HG03521 (cell line): ENCODE data around the gene BICRAL.
"Not testable (repeated sequence)": the region's sequence is repeated elsewhere in the genome, so short reads cannot be mapped to it uniquely, and the experiment has no call there.

Experiments
- ATAC-seq: cut with Tn5 transposase; IDR thresholded peaks from one replicate; pipeline ENCODE4 v1.9.1; 2021; ENCODE audit warnings: mild to moderate bottlenecking, moderate library complexity; ENCODE audit not compliant: unreplicated experiment

BICRAL gene

DNA sequence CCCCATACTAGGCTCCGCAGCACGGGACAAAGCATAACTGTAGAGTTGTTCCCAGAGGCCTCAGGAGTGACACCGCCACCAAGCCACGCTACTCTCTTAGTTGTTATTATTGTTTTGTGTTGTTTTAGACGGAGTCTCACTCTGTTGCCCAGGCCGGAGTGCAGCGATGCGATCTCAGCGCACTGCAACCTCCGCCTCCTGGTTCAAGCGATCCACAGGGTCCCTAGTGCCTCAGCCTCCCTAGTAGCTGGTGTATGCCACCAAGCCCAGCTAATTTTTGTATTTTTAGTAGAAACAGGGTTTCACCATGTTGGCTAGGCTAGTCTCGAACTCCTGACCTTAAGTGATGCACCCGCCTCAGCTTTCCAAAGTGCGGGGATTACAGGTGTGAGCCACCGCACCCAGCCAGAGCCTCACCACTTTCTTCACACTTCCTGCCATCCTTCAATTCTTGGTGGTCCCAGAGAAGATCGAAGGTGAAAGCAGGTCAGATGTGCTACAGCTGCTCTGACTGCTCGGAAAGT is 109.4 kb downstream of the BICRAL start:
- ATAC-seq, result no peak

GRCh38 chr6:42894041-42894828 is 112.4 kb downstream of the BICRAL start:
- not testable (repeated sequence) for ATAC-seq

DNA sequence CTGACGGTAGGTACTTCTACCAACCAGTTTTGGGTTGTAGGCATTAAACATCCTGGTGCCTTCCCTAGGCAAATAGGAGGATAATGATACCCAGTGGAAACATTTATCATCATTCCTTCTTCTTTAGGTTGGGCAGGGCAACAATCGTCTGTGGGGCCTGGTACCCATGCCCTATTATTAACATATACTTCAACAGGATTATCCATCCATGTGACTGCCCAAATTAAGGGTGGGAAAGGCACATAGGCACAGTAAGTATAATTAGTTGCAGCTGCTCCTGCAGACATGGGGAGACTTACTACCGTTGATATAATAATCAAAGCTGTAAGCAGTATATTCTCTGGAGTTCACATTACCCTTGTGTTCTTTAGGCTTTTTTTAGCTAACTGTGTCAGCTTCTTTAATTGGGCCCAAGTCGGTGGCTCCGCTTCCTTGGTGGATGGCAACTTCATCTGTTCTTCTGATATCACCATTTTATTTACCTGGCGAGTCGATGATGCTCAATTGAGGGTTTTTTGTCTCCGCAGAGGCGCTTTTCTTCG is 114.4 kb downstream of the BICRAL start:
- ATAC-seq, result no peak

GRCh38 chr6:42898891-42899361 is 117.1 kb downstream of the BICRAL start:
- no peak for ATAC-seq

- no peak for ATAC-seq
Observed at GRCh38 chr6:42899871-42900270, 118.0 kb downstream of the BICRAL start.

- no peak for ATAC-seq
Observed at GRCh38 chr6:42901538-42901957, 119.7 kb downstream of the BICRAL start.

DNA sequence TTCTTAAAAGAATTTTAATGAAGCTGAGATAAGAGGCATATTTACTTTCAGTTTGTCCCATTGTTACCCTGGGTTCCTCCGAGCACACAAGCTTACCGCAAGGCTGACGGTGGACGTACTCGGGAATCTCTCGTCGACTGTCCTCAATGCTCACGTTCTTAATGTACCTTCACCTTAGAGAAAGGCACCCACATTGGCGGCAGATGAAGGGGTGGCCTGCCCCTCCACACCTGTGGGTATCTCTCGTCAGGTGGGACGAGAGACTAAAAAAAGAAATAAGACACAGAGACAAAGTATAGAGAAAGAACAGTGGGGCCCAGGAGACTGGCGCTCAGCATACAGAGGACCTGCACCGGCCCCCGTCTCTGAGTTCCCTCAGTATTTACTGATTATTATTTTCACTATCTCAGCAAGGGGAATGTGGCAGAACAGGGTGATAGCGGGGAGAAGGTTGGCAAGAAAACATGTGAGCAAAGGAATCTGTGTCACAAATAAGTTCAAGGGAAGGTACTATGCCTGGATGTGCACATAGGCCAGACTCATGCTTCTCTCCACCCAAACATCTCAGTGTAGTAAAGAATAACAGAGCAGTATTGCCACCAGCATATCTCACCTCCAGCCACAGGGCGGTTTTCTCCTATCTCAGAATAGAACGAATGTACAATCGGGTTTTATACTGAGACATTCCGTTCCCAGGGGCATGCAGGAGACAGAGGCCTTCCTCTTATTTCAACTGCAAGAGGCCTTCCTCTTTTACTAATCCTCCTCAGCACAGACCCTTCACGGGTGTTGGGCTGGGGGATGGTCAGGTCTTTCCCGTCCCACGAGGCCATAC is 120.8 kb downstream of the BICRAL start:
- ATAC-seq, result not testable (repeated sequence)

DNA sequence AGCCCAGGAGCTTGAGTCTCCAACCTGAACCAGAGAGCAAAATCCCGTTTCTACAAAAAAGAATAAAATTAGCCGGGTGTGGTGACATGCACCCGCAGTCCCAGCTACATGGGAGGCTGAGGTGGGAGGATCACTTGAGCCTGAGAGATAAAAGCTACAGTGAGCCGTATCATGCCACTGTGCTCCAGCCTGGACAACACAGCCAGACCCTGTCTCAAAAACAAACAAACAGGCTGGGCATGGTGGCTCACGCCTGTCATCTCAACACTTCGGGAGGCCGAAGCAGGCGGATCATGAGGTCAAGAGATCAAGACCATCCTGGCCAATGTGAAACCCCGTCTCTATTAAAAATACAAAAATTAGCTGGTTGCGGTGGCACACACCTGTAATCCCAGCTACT is 122.6 kb downstream of the BICRAL start:
- ATAC-seq, result no peak

DNA sequence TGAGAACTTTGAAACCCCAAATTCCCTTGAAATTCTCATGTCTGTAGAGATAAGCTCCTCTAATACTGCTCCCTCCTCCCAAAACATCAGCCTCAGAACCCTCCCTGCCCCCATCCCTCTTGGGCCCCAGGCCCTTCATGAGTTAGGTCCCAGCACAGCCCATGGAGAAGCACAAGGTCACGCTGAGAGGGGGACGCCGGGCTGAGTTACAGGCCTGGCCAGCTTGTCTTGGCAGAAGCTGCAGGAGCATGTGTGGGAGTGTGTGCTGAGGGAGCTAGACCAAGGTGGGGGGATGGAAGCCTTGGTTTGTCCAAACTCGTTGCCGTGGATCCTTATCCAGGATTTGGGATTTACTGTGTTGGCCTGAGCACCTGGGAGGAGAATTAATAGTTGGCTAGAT is 125.5 kb downstream of the BICRAL start:
- no peak for ATAC-seq

DNA sequence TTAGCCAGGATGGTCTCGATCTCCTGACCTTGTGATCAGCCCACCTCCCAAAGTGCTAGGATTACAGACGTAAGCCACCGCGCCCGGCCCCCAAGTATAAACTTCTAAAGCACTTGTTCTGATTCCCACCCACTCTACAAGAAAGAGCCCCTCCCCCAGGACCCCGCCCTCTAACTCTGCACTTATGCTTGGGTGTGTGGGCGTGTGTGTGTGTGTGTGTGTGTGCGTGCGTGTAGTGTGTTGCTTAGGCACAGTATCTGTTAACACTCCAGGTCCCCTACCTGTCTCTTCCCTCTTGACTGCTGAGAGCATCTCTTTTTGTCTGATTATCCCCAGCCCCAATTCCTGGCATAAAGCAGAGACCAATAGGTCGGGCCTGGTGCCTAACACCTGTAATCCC is 128.0 kb downstream of the BICRAL start:
- no peak for ATAC-seq

- ATAC-seq, result no peak
Observed at GRCh38 chr6:42911171-42912021, 129.5 kb downstream of the BICRAL start.

DNA sequence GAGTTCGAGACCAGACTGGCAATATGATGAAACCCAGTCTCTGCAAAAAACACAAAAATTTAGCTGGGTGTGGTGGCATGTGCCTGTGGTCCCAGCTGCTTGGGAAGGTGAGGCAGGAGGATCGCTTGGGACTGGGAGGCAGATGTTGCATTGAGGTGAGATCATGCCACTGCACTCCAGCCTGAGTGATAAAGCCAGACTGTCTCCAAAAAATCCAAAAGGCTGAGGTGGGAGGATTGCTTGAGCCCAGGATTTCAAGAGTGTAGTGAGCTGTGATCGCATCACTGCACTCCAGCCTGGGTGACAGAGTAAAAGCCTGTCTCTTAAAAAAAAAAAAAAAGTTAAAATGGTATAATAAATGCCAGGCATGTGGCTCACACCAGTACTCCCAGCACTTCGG is 132.7 kb downstream of the BICRAL start:
- no peak for ATAC-seq

DNA sequence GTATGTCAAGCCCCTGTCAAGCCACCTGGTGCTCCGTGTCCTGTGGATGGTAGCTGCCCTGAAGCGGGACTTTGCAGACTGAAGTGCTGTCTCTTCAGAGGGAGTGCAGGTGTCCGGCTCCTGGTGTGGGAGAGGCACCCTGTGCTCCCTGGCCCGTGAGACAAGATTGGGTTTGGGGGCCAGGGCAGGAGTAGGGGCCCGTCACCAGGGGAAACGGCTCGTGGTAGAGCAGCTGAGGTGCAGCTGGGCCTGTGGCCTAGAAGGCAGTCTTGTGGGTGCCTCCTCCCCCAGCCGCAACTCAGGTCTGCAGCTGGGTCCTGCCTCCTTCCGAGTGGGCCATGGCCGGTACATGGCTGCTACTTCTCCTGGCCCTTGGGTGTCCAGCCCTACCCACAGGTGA is 133.9 kb downstream of the BICRAL start, which contains the start of gene PTCRA:
TSS of gene PTCRA (plus strand) at position 322 of the 400 bp plus-strand sequence. CDS start at position 339, 17 bp downstream.
- ATAC-seq, result no peak

DNA sequence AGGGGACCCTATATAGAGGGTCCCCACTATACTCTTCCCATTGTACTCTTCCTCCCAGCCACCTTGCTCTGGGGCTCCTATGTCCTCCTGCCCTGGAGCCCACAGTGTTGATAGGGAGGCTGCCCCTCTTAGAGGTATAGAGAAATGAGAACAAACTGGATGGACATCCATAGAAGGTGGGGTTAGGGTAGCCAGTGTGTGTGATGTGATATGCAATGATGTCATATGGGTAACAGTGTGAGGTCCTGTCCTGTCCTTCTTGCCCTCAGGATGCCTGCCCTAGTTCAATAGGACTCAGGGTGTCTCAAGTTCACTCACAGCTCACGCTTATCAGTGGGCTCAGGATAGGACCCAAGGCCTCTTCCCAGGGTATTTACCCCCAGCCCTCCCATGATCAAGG is 134.4 kb downstream of the BICRAL start:
- no peak for ATAC-seq
